ENCODE data around the gene NOS1AP.

DNA sequence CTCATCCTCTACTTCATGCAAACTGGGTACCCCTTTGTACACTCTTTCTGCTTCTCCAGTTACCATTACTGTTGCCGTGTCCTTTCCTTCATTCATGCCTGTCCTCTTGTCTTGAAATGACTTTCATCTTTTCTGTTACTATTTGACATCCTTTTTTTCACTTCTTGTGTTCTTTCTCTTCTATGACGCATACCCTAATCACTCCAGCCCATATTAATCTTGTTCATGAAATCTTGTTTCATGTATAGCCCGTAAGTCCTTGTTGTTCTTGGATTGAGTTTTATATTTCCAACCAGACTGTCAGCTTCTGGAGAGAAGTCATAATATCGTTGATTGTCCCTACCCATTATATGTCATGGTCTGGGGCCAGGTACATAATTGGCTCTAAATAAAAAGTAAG, 126.1 kb downstream of the NOS1AP start:
- TF ChIP-seq, protein P1, sequence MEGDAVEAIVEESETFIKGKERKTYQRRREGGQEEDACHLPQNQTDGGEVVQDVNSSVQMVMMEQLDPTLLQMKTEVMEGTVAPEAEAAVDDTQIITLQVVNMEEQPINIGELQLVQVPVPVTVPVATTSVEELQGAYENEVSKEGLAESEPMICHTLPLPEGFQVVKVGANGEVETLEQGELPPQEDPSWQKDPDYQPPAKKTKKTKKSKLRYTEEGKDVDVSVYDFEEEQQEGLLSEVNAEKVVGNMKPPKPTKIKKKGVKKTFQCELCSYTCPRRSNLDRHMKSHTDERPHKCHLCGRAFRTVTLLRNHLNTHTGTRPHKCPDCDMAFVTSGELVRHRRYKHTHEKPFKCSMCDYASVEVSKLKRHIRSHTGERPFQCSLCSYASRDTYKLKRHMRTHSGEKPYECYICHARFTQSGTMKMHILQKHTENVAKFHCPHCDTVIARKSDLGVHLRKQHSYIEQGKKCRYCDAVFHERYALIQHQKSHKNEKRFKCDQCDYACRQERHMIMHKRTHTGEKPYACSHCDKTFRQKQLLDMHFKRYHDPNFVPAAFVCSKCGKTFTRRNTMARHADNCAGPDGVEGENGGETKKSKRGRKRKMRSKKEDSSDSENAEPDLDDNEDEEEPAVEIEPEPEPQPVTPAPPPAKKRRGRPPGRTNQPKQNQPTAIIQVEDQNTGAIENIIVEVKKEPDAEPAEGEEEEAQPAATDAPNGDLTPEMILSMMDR (IDR thresholded peaks at IDR 0.05; ENCODE audit: low read depth, low read length, poor library complexity, severe bottlenecking) = no peak
- no peak for TF ChIP-seq EZH2phosphoT487 (IDR thresholded peaks at IDR 0.05; ENCODE audit: borderline replicate concordance, low read length)

Data from DOHH2 (cell line).